GM06990 (cell line): ENCODE data around the gene SYK.
"Not testable (repeated sequence)": the region's sequence is repeated elsewhere in the genome, so short reads cannot be mapped to it uniquely, and the experiment has no call there.

Experiments
- DNase-seq: peaks from one replicate; pipeline ENCODE4 v3.0.0-alpha.2; 2011; ENCODE audit not compliant: insufficient read length; ENCODE audit errors: extremely low read depth
- H3K27me3 ChIP-seq: replicated peaks from 2 replicates; pipeline ENCODE4 v1.6.0; 2011; ENCODE audit warnings: low read length; ENCODE audit not compliant: control insufficient read depth, insufficient read depth
- H3K36me3 ChIP-seq: 2 replicates; pipeline ENCODE4 v1.5.1; 2011; ENCODE audit warnings: low read length; ENCODE audit not compliant: control insufficient read depth, insufficient read depth
- H3K4me3 ChIP-seq: replicated peaks from 2 replicates; pipeline ENCODE4 v1.5.1; 2011; ENCODE audit warnings: low read depth, mild to moderate bottlenecking, control low read depth, low read length
- TF ChIP-seq, protein P1 (sequence below): IDR thresholded peaks from 2 replicates; pipeline ENCODE4 v1.5.1; 2011; ENCODE audit warnings: low read length, control low read depth, mild to moderate bottlenecking, inconsistent platforms; ENCODE audit not compliant: insufficient read depth, poor library complexity, severe bottlenecking

SYK gene

DNA sequence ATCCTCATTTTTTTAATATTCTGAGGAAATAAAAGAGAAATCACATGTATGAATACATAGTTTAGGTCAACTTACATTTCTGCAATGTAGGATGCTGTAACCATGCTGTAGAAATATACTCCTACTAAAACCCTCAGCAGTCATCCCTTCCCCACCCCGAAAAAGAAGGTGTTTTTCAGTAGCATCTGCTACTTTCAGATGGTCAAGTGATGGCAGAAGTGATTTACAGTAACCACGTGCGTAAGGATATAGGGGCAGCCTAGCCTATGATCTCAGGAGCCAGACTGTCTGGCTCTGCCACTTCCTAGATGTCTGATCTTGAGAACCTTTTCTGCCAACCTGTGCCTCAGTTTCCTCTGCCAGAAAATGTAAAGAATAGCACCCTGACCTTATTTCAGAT lies 26.0 kb upstream of the SYK start:
- no peaks in the 10 kb centered on the region for H3K36me3 ChIP-seq
- no peak overlapping the region for H3K4me3 ChIP-seq

DNA sequence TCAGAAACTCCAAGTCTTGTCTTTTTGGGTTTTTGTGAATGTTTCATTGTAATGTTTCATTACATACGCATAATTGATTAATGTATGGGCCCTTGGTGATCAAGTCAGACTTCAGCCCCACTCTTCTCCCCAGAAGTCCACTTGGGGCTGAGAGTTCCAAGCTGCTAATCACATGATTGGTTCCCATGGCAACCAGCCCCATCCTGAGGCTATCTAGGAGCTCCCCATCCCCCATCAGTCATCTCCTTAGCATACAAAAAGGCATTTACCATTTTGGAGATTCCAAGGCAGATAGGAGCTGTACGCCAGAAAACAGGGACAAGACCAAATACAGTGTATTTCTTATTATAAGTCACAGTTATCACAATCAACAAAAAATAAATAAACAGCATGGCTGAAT lies 22.9 kb upstream of the SYK start:
- TF ChIP-seq, protein P1, sequence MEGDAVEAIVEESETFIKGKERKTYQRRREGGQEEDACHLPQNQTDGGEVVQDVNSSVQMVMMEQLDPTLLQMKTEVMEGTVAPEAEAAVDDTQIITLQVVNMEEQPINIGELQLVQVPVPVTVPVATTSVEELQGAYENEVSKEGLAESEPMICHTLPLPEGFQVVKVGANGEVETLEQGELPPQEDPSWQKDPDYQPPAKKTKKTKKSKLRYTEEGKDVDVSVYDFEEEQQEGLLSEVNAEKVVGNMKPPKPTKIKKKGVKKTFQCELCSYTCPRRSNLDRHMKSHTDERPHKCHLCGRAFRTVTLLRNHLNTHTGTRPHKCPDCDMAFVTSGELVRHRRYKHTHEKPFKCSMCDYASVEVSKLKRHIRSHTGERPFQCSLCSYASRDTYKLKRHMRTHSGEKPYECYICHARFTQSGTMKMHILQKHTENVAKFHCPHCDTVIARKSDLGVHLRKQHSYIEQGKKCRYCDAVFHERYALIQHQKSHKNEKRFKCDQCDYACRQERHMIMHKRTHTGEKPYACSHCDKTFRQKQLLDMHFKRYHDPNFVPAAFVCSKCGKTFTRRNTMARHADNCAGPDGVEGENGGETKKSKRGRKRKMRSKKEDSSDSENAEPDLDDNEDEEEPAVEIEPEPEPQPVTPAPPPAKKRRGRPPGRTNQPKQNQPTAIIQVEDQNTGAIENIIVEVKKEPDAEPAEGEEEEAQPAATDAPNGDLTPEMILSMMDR: no peak
- H3K36me3 ChIP-seq: no peaks in the 10 kb centered on the region
- no peak overlapping the region for H3K4me3 ChIP-seq
- no peak for DNase-seq
- no peaks in the 10 kb centered on the region for H3K27me3 ChIP-seq

More for the DNA sequence above, 26.0 kb upstream of the SYK start:
- H3K27me3 ChIP-seq: no peaks in the 10 kb centered on the region
- TF ChIP-seq, protein P1: no peak
- no peak for DNase-seq

DNA sequence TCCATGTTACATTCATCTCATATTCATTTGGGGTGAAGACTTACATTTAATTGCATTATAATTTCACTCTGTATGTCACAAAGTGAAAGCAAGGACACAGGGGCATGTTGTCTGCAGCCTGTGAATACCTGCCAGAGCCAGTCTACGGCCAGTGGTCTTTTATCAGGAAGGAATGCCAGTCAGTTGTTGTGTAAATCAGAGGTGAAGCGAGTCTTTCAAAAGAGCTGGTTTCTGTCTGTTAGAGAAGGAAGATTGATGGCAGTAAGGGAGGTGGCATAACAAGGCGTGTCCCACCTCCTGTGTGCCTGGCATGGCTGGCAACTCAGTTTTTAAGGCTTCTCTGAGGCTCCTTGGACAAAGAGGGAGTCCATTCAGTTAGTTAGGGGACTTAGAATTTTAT lies 18.1 kb upstream of the SYK start:
- TF ChIP-seq, protein P1: no peak
- no peak for DNase-seq
- H3K36me3 ChIP-seq: no peaks in the 10 kb centered on the region
- no peak overlapping the region for H3K4me3 ChIP-seq
- no peaks in the 10 kb centered on the region for H3K27me3 ChIP-seq

DNA sequence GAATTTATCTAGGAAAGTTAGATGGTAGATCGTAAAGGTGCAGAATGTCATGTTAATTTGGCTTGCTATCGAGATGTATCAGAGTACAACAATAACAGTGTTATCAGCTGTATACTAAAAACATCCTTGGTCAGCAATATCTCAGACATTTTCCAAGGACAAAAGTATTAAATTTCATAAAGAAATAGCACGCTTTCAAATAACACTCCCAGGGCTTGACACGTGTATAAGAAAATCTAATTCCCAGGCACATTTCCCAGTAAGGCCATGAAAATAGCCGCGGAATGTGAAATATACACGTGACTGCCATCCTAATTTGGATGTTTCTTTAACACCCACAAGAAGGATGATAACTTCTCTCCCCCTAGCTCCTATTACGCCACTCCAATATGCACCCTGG lies 17.7 kb upstream of the SYK start:
- DNase-seq: no peak
- no peak overlapping the region for H3K4me3 ChIP-seq
- H3K36me3 ChIP-seq: no peaks in the 10 kb centered on the region
- TF ChIP-seq, protein P1: no peak
- H3K27me3 ChIP-seq: no peaks in the 10 kb centered on the region

DNA sequence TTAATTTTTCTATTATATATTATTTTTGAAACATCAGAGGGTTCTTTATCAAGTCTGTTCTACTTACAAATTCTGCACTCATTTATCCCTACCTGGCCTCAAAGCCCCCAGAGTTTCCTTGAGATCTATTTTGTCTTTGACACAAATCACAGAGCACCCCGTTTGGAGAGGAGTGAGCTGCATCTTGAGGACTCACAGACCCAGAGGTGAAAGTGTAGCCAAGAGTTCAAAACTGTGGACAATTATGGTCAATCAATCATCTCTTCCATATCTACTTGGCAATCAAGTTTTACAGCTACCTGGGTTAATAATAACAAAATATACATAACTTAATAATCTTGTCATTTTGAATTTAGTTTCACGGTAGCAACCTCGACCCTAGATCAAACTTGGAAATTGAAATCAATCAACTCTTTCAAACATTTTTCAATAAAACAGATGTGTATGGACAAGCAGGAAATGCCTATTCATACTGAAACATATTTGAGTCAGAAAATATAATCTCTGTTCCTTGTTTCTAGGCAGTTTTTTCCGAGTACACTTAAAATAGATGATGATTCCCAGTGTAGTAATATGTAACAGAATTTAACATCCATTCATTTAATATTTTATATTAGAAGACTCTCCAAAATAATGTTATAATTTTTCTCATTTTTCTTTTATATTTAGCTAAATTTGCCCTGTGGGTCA lies 13.7 kb upstream of the SYK start:
- DNase-seq: no peak
- H3K27me3 ChIP-seq: no peaks in the 10 kb centered on the region
- H3K36me3 ChIP-seq: no peaks in the 10 kb centered on the region
- H3K4me3 ChIP-seq: no peak overlapping the region
- TF ChIP-seq, protein P1: no peak

DNA sequence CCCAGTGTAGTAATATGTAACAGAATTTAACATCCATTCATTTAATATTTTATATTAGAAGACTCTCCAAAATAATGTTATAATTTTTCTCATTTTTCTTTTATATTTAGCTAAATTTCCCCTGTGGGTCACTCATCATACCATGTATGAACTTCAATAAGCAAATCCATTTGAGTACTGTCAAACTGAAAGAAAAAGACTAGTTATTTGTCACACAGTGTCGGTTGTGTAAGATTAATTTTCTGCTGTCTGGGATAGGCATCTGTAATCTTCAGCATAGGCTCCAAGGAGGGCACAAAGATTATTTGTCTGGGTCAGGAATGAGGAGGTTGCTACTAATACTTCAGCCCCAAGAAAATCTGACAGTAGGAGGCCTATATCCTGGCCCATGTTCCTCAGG lies 13.1 kb upstream of the SYK start:
- H3K36me3 ChIP-seq, H3K4me3 ChIP-seq, H3K27me3 ChIP-seq, DNase-seq: not testable (repeated sequence)
